Neuronal stem cell (in vitro differentiated cells): ENCODE measurements around the gene ZNRD2.

ENCODE experiments used
- DNase-seq: peaks from one replicate; pipeline ENCODE4 v3.0.0-alpha.2; 2013; ENCODE audit warnings: low spot score
- H2AFZ ChIP-seq: one replicate; pipeline ENCODE4 v1.6.1; 2013; ENCODE audit warnings: mild to moderate bottlenecking, low read length, inconsistent platforms
- H2AK5ac ChIP-seq: 2 replicates; pipeline ENCODE4 v1.6.1; 2013; ENCODE audit warnings: low read depth, mild to moderate bottlenecking, inconsistent platforms, low read length, moderate library complexity, mixed read lengths
- H2BK120ac ChIP-seq: 2 replicates; pipeline ENCODE4 v1.6.1; 2013; ENCODE audit warnings: low read depth, mild to moderate bottlenecking, inconsistent platforms, low read length, moderate library complexity, mixed read lengths
- H2BK12ac ChIP-seq: one replicate; pipeline ENCODE4 v1.6.1; 2013; ENCODE audit warnings: low read length, inconsistent platforms
- H2BK15ac ChIP-seq: 2 replicates; pipeline ENCODE4 v1.6.1; 2013; ENCODE audit warnings: mild to moderate bottlenecking, low read length, inconsistent platforms, mixed read lengths
- H2BK5ac ChIP-seq: one replicate; pipeline ENCODE4 v1.6.1; 2013; ENCODE audit warnings: inconsistent platforms, mild to moderate bottlenecking, low read length, moderate library complexity
- H3K14ac ChIP-seq: one replicate; pipeline ENCODE4 v1.6.1; 2013; ENCODE audit warnings: low read length, inconsistent platforms
- H3K18ac ChIP-seq: 2 replicates; pipeline ENCODE4 v1.6.1; 2013; ENCODE audit warnings: low read length, inconsistent platforms
- H3K23ac ChIP-seq: 2 replicates; pipeline ENCODE4 v1.6.1; 2013; ENCODE audit warnings: low read depth, mild to moderate bottlenecking, mixed read lengths, low read length, inconsistent platforms; ENCODE audit not compliant: poor library complexity
- H3K27ac ChIP-seq: replicated peaks from 3 replicates; pipeline ENCODE4 v1.5.1; 2013; ENCODE audit warnings: low read length, inconsistent platforms
- H3K27me3 ChIP-seq, 3 experiments: 2 replicates each; pipeline ENCODE4 v1.6.1; 2013; ENCODE audit warnings: low read length in 3 of 3, mild to moderate bottlenecking in 2 of 3, inconsistent platforms in 1 of 3, low read depth in 1 of 3, mixed read lengths in 1 of 3, moderate library complexity in 1 of 3; ENCODE audit not compliant: control insufficient read depth in 3 of 3, insufficient read depth in 3 of 3
- H3K36me3 ChIP-seq, 2 donors: replicated peaks in 1 of 2; 2 replicates each; pipeline ENCODE4 v1.6.1; 2013; ENCODE audit warnings: low read length in 2 of 2; ENCODE audit not compliant: control insufficient read depth in 2 of 2, insufficient read depth in 2 of 2
- H3K4ac ChIP-seq: 2 replicates; pipeline ENCODE4 v1.6.1; 2013; ENCODE audit warnings: inconsistent platforms, mild to moderate bottlenecking, low read length, moderate library complexity
- H3K4me1 ChIP-seq, 2 donors: 1 replicate in 1 of 2; 2 replicates in 1 of 2; pipeline ENCODE4 v1.6.1; 2013; ENCODE audit warnings: low read length in 2 of 2, low read depth in 1 of 2; ENCODE audit not compliant: control insufficient read depth in 2 of 2, insufficient read depth in 1 of 2
- H3K4me2 ChIP-seq: one replicate; pipeline ENCODE4 v1.6.1; 2013; ENCODE audit warnings: mild to moderate bottlenecking, low read length, inconsistent platforms; ENCODE audit not compliant: insufficient read depth, poor library complexity, severe bottlenecking
- H3K4me3 ChIP-seq, 2 donors: 2 replicates each; pipeline ENCODE4 v1.5.1; 2013; ENCODE audit warnings: low read length in 2 of 2, mild to moderate bottlenecking in 2 of 2, inconsistent platforms in 1 of 2, moderate library complexity in 1 of 2
- H3K79me1 ChIP-seq: one replicate; pipeline ENCODE4 v1.6.1; 2013; ENCODE audit warnings: low read depth, mild to moderate bottlenecking, inconsistent platforms, low read length, moderate library complexity
- H3K9ac ChIP-seq: one replicate; pipeline ENCODE4 v1.6.1; 2013; ENCODE audit warnings: mild to moderate bottlenecking, low read depth, low read length, inconsistent platforms; ENCODE audit not compliant: poor library complexity
- H3K9me3 ChIP-seq, 2 donors: replicated peaks in 1 of 2; 2 replicates each; pipeline versions ENCODE3 to v1.6.1; 2013; ENCODE audit warnings: low read length in 2 of 2, mild to moderate bottlenecking in 2 of 2, inconsistent platforms in 1 of 2, low read depth in 1 of 2, mixed read lengths in 1 of 2, moderate library complexity in 1 of 2; ENCODE audit not compliant: control insufficient read depth in 2 of 2, insufficient read depth in 1 of 2
- H4K8ac ChIP-seq: one replicate; pipeline ENCODE4 v1.6.1; 2013; ENCODE audit warnings: low read depth, mild to moderate bottlenecking, inconsistent platforms, low read length, moderate library complexity
- H4K91ac ChIP-seq: one replicate; pipeline ENCODE4 v1.6.1; 2013; ENCODE audit warnings: low read length, low read depth, mild to moderate bottlenecking, inconsistent platforms; ENCODE audit not compliant: poor library complexity
- WGBS, 2 donors: extraction: QIAGEN DNeasy Blood & Tissue Kit; methylation state at CpG; one replicate each; pipeline ENCODE4 v1.1.7; 2013; ENCODE audit warnings: missing lambda C conversion rate in 2 of 2, mixed read lengths in 1 of 2; ENCODE audit not compliant: insufficient read length in 2 of 2, insufficient replicate concordance in 1 of 2; ENCODE audit errors: extremely low coverage in 2 of 2; 5-methylcytosine and 5-hydroxymethylcytosine counted together

Gene ZNRD2

GRCh38 chr11:65546217-65546958, 23.9 kb upstream of the ZNRD2 start:
- Histone ChIP-seq H3K9ac (peak overlapping the region; percentile 66), H3K23ac (peak overlapping the region; percentile 96), H4K8ac (no peak overlapping the region), H3K27me3 (peaks cover 0 to 56% (median 5%) of the 10 kb centered on the region in 3 experiments), H3K9me3 (no peaks in the 10 kb centered on the region), H2BK120ac (no peak overlapping the region), H2AK5ac (peak overlapping the region; percentile 2), H2BK5ac (no peak overlapping the region), H3K27ac (no peak overlapping the region), H3K4me3 (peak overlapping the region in 1 of 2 donors; percentile 82), H3K36me3 (peaks cover 0 to 21% of the 10 kb centered on the region in 2 donors), H3K4me2 (peak overlapping the region; percentile 99), H3K18ac (peak overlapping the region; percentile 93), H3K4ac (no peak overlapping the region), H2AFZ (no peak overlapping the region), H3K4me1 (peaks cover 0 to 6% of the 10 kb centered on the region in 2 donors), H2BK15ac (no peak overlapping the region), H4K91ac (no peak overlapping the region), H3K14ac (no peak overlapping the region), H2BK12ac (no peak overlapping the region), H3K79me1 (peaks cover 5% of the 10 kb centered on the region)
- DNase-seq: peak; percentile 84
- WGBS, 2 donors: no CpG with 5 or more reads among the region's 64 CpGs

- peaks cover 5% of the 10 kb centered on the region for H3K79me1 ChIP-seq
- no peak overlapping the region for H2AFZ ChIP-seq
- H3K4me3 ChIP-seq: no peak overlapping the region
- H4K91ac ChIP-seq: no peak overlapping the region
- no peak overlapping the region for H2BK12ac ChIP-seq
- peaks cover 0 to 7% of the 10 kb centered on the region in 2 donors for H3K4me1 ChIP-seq
- no peak overlapping the region for H3K4me2 ChIP-seq
- no peak overlapping the region for H3K27ac ChIP-seq
- no peak for DNase-seq
- no peak overlapping the region for H2BK5ac ChIP-seq
- H4K8ac ChIP-seq: no peak overlapping the region
- H3K36me3 ChIP-seq: peaks cover 0 to 17% of the 10 kb centered on the region in 2 donors
- H3K27me3 ChIP-seq: peaks cover 0 to 52% (median 5%) of the 10 kb centered on the region in 3 experiments
- H2BK15ac ChIP-seq: peak overlapping the region; percentile 31
- no peak overlapping the region for H2BK120ac ChIP-seq
- H3K4ac ChIP-seq: peak overlapping the region; percentile 43
- H3K18ac ChIP-seq: peak overlapping the region; percentile 73
- no peak overlapping the region for H3K14ac ChIP-seq
- H3K9ac ChIP-seq: peak overlapping the region; percentile 36
- no peaks in the 10 kb centered on the region for H3K9me3 ChIP-seq
- peak overlapping the region; percentile 72 for H2AK5ac ChIP-seq
- WGBS, 2 donors: no CpG with 5 or more reads among the region's 52 CpGs
- H3K23ac ChIP-seq: peak overlapping the region; percentile 49
These were observed 22.7 kb upstream of the ZNRD2 start for GRCh38 chr11:65547446-65548125.

GRCh38 chr11:65548395-65548794, 21.9 kb upstream of the ZNRD2 start:
- H2AFZ ChIP-seq: no peak overlapping the region
- no peak overlapping the region for H3K9ac ChIP-seq
- peaks cover 0 to 52% (median 5%) of the 10 kb centered on the region in 3 experiments for H3K27me3 ChIP-seq
- no peak overlapping the region for H3K14ac ChIP-seq
- H3K4me3 ChIP-seq: no peak overlapping the region
- H4K8ac ChIP-seq: no peak overlapping the region
- WGBS, 2 donors: no CpG with 5 or more reads among the region's 3 CpGs
- no peak for DNase-seq
- no peak overlapping the region for H4K91ac ChIP-seq
- H3K36me3 ChIP-seq: peaks cover 0 to 12% of the 10 kb centered on the region in 2 donors
- H2BK5ac ChIP-seq: no peak overlapping the region
- H3K79me1 ChIP-seq: peaks cover 5% of the 10 kb centered on the region
- H3K9me3 ChIP-seq: no peaks in the 10 kb centered on the region
- H2BK15ac ChIP-seq: no peak overlapping the region
- peaks cover 0 to 11% of the 10 kb centered on the region in 2 donors for H3K4me1 ChIP-seq
- H3K4me2 ChIP-seq: no peak overlapping the region
- no peak overlapping the region for H2BK12ac ChIP-seq
- no peak overlapping the region for H2AK5ac ChIP-seq
- no peak overlapping the region for H3K27ac ChIP-seq
- H3K4ac ChIP-seq: no peak overlapping the region
- H3K23ac ChIP-seq: no peak overlapping the region
- H3K18ac ChIP-seq: no peak overlapping the region
- H2BK120ac ChIP-seq: no peak overlapping the region

GRCh38 chr11:65549096-65549495, 21.2 kb upstream of the ZNRD2 start:
- Histone ChIP-seq H3K14ac (no peak overlapping the region), H3K27me3 (peaks cover 0 to 52% (median 5%) of the 10 kb centered on the region in 3 experiments), H4K91ac (no peak overlapping the region), H2BK15ac (no peak overlapping the region), H3K36me3 (peaks cover 0 to 12% of the 10 kb centered on the region in 2 donors), H2BK12ac (no peak overlapping the region), H3K9me3 (no peaks in the 10 kb centered on the region), H3K4me1 (peaks cover 0 to 15% of the 10 kb centered on the region in 2 donors), H3K23ac (no peak overlapping the region), H2AK5ac (no peak overlapping the region), H3K4ac (no peak overlapping the region), H2BK120ac (no peak overlapping the region), H3K4me2 (no peak overlapping the region), H3K79me1 (peaks cover 2% of the 10 kb centered on the region), H3K18ac (no peak overlapping the region), H3K9ac (no peak overlapping the region), H2AFZ (no peak overlapping the region), H2BK5ac (no peak overlapping the region), H3K4me3 (peak overlapping the region in 1 of 2 donors; percentile 34), H3K27ac (no peak overlapping the region), H4K8ac (no peak overlapping the region)
- DNase-seq: no peak
- no CpG with 5 or more reads among the region's 3 CpGs for WGBS, 2 donors
